IMR-90 (cell line): ENCODE data around the gene MUC5AC.

Source experiments
- BHLHE40 ChIP-seq: fragments of 150-350 bp; IDR thresholded peaks from 2 replicates; pipeline ENCODE4 v1.6.1; 2016; ENCODE audit warnings: mild to moderate bottlenecking, low read depth, low read length
- CEBPB ChIP-seq: IDR thresholded peaks from 2 replicates; pipeline ENCODE4 v1.6.1; 2012; ENCODE audit warnings: low read depth, low read length, improper control_type of control experiment
- CTCF ChIP-seq: conservative IDR thresholded peaks from 2 replicates; pipeline ENCODE4 v1.5.1; 2012; ENCODE audit warnings: mild to moderate bottlenecking, low read depth, low read length, improper control_type of control experiment
- ELK1 ChIP-seq: fragments of 150-350 bp; IDR thresholded peaks from 2 replicates; pipeline ENCODE4 v1.6.1; 2016; ENCODE audit warnings: low read depth, mild to moderate bottlenecking, low read length, moderate library complexity, borderline replicate concordance
- MAFK ChIP-seq: IDR thresholded peaks from 2 replicates; pipeline ENCODE4 v1.6.1; 2012; ENCODE audit warnings: low read depth, low read length, improper control_type of control experiment
- MAZ ChIP-seq: IDR thresholded peaks from 2 replicates; pipeline ENCODE4 v1.6.1; 2012; ENCODE audit warnings: low read depth, mild to moderate bottlenecking, low read length, improper control_type of control experiment, moderate library complexity, borderline replicate concordance
- MXI1 ChIP-seq: IDR thresholded peaks from 2 replicates; pipeline ENCODE4 v1.6.1; 2012; ENCODE audit warnings: low read depth, mild to moderate bottlenecking, low read length, moderate library complexity, borderline replicate concordance
- POLR2A ChIP-seq: IDR thresholded peaks from 2 replicates; pipeline ENCODE4 v1.6.1; 2012; ENCODE audit warnings: mild to moderate bottlenecking, low read depth, low read length
- RAD21 ChIP-seq: IDR thresholded peaks from 2 replicates; pipeline ENCODE4 v1.6.1; 2012; ENCODE audit warnings: low read length, improper control_type of control experiment
- RCOR1 ChIP-seq: IDR thresholded peaks from 2 replicates; pipeline ENCODE4 v1.6.1; 2012; ENCODE audit warnings: mild to moderate bottlenecking, low read length, improper control_type of control experiment; ENCODE audit not compliant: insufficient replicate concordance
- SMC3 ChIP-seq: fragments of 150-350 bp; IDR thresholded peaks from 2 replicates; pipeline ENCODE4 v1.6.1; 2016; ENCODE audit warnings: low read depth, mild to moderate bottlenecking, antibody characterized with exemption, low read length, moderate library complexity
- USF2 ChIP-seq: fragments of 150-350 bp; IDR thresholded peaks from 2 replicates; pipeline ENCODE4 v1.6.1; 2017; ENCODE audit warnings: mild to moderate bottlenecking, antibody characterized with exemption, low read length, low read depth

GRCh38 chr11:1162491-1163311 lies 4.9 kb downstream of the MUC5AC start:
- no peak for TF ChIP-seq POLR2A
- TF ChIP-seq CTCF = no peak
- TF ChIP-seq MXI1 = no peak
- no peak for TF ChIP-seq RCOR1
- no peak for TF ChIP-seq MAZ
- no peak for TF ChIP-seq BHLHE40
- TF ChIP-seq ELK1 = no peak
- no peak for TF ChIP-seq MAFK
- TF ChIP-seq USF2 = no peak
- no peak for TF ChIP-seq RAD21
- TF ChIP-seq CEBPB = no peak
- no peak for TF ChIP-seq SMC3
